HL-60/S4 treated with retinoic acid at 250 ng/mL for 4 days and 3 days (cell line): Measurements from ENCODE around the gene NDUFA9.

Experiments
- in situ Hi-C: fragments of 300-500 bp; cut with MboI; formaldehyde crosslinking; loops from 2 replicates; pipeline ENCODE4 v1.7.0; 2022; ENCODE audit warnings: low sequenced_read_pairs

The NDUFA9 gene

DNA sequence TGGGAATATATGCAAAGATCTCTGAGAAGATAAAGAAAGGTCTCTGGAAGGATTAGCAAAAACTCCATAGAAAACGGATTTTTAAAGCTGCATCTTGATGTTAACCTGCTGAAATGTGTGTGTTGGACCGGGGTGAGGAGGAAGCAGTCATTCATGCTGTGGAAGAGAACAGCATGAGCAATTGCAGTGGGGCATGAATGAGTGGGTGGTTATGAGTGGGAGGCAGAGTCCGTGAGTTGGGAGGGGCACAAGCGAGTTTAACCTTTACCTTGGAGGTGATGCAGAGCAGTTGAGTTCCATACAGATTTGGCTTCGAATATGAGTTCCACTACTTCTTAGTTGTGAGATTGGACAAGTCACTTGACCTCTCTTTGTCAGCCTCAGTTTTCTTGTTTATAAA, 41.8 kb downstream of the NDUFA9 start:
- in situ Hi-C loops, result no loop called here
